ENCODE data around the gene EML6. TPM values are rescaled to one million over a fixed set of nuclear protein-coding genes. Genes with fewer than 3 reads are reported as not detected.

The EML6 gene
- total and polyA plus RNA-seq, 4 donors, result 0.94 to 5.1 (median 2.0) TPM

- H3K36me3 ChIP-seq (ENCODE audit: control insufficient read depth in 4 of 4, insufficient read depth in 4 of 4, low read length in 4 of 4), result no peaks in the 10 kb centered on the region
- H3K27ac ChIP-seq (ENCODE audit: low read depth in 1 of 2, low read length in 1 of 2), result no peak overlapping the region
- no peaks in the 10 kb centered on the region for H3K4me1 ChIP-seq (ENCODE audit: control insufficient read depth in 5 of 5, insufficient read depth in 5 of 5, low read length in 5 of 5)
- no peaks in the 10 kb centered on the region for H3K9me3 ChIP-seq (ENCODE audit: control insufficient read depth in 4 of 4, insufficient read depth in 3 of 4, low read length in 3 of 4)
- no peak overlapping the region for H3K4me3 ChIP-seq
- H3K27me3 ChIP-seq (ENCODE audit: control insufficient read depth in 3 of 3, insufficient read depth in 3 of 3, low read length in 2 of 3), result no peaks in the 10 kb centered on the region
- TF ChIP-seq, protein P1, sequence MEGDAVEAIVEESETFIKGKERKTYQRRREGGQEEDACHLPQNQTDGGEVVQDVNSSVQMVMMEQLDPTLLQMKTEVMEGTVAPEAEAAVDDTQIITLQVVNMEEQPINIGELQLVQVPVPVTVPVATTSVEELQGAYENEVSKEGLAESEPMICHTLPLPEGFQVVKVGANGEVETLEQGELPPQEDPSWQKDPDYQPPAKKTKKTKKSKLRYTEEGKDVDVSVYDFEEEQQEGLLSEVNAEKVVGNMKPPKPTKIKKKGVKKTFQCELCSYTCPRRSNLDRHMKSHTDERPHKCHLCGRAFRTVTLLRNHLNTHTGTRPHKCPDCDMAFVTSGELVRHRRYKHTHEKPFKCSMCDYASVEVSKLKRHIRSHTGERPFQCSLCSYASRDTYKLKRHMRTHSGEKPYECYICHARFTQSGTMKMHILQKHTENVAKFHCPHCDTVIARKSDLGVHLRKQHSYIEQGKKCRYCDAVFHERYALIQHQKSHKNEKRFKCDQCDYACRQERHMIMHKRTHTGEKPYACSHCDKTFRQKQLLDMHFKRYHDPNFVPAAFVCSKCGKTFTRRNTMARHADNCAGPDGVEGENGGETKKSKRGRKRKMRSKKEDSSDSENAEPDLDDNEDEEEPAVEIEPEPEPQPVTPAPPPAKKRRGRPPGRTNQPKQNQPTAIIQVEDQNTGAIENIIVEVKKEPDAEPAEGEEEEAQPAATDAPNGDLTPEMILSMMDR (IDR thresholded peaks at IDR 0.05; ENCODE audit: control extremely low read depth, extremely low read depth), result no peak
- H3K9ac ChIP-seq (ENCODE audit: insufficient read depth in 1 of 2, low read length in 2 of 2), result no peak overlapping the region
- WGBS, 2 donors, result 83 to 90% methylated on average over 8 of the region's 8 CpGs
- ATAC-seq (ENCODE audit: insufficient read depth, low FRiP score) (no peak), DNase-seq (no peak)
These were observed 230.7 kb downstream of the EML6 start for GRCh38 chr2:54954158-54954557.

- Histone ChIP-seq H3K9ac (ENCODE audit: insufficient read depth in 1 of 2, low read length in 2 of 2) (no peak overlapping the region), H3K4me3 (no peak overlapping the region), H3K27ac (ENCODE audit: low read depth in 1 of 2, low read length in 1 of 2) (no peak overlapping the region), H3K9me3 (ENCODE audit: control insufficient read depth in 4 of 4, insufficient read depth in 3 of 4, low read length in 3 of 4) (no peaks in the 10 kb centered on the region), H3K36me3 (ENCODE audit: control insufficient read depth in 4 of 4, insufficient read depth in 4 of 4, low read length in 4 of 4) (no peaks in the 10 kb centered on the region), H3K27me3 (ENCODE audit: control insufficient read depth in 3 of 3, insufficient read depth in 3 of 3, low read length in 2 of 3) (no peaks in the 10 kb centered on the region), H3K4me1 (ENCODE audit: control insufficient read depth in 5 of 5, insufficient read depth in 5 of 5, low read length in 5 of 5) (no peaks in the 10 kb centered on the region)
- DNase-seq, result no peak
- WGBS, 2 donors, result 93 to 98% methylated on average over 3 of the region's 3 CpGs
- TF ChIP-seq, protein P1 (IDR thresholded peaks at IDR 0.05; ENCODE audit: control extremely low read depth, extremely low read depth), result no peak
- no peak for ATAC-seq (ENCODE audit: insufficient read depth, low FRiP score)
These were observed 231.4 kb downstream of the EML6 start for GRCh38 chr2:54954705-54955357.

- no peak overlapping the region for H3K27ac ChIP-seq (ENCODE audit: low read depth in 1 of 2, low read length in 1 of 2)
- no peaks in the 10 kb centered on the region for H3K27me3 ChIP-seq (ENCODE audit: control insufficient read depth in 3 of 3, insufficient read depth in 3 of 3, low read length in 2 of 3)
- H3K36me3 ChIP-seq (ENCODE audit: control insufficient read depth in 4 of 4, insufficient read depth in 4 of 4, low read length in 4 of 4), result no peaks in the 10 kb centered on the region
- ATAC-seq (ENCODE audit: insufficient read depth, low FRiP score) (no peak), DNase-seq (no peak)
- H3K9ac ChIP-seq (ENCODE audit: insufficient read depth in 1 of 2, low read length in 2 of 2), result no peak overlapping the region
- H3K4me1 ChIP-seq (ENCODE audit: control insufficient read depth in 5 of 5, insufficient read depth in 5 of 5, low read length in 5 of 5), result no peaks in the 10 kb centered on the region
- TF ChIP-seq, protein P1 (IDR thresholded peaks at IDR 0.05; ENCODE audit: control extremely low read depth, extremely low read depth), result no peak
- no peaks in the 10 kb centered on the region for H3K9me3 ChIP-seq (ENCODE audit: control insufficient read depth in 4 of 4, insufficient read depth in 3 of 4, low read length in 3 of 4)
- 53 to 59% methylated on average over 9 of the region's 9 CpGs for WGBS, 2 donors
- H3K4me3 ChIP-seq, result no peak overlapping the region
These were observed 232.1 kb downstream of the EML6 start for GRCh38 chr2:54955358-54956110.
